ENCODE measurements around the gene SIRT3.

DNA sequence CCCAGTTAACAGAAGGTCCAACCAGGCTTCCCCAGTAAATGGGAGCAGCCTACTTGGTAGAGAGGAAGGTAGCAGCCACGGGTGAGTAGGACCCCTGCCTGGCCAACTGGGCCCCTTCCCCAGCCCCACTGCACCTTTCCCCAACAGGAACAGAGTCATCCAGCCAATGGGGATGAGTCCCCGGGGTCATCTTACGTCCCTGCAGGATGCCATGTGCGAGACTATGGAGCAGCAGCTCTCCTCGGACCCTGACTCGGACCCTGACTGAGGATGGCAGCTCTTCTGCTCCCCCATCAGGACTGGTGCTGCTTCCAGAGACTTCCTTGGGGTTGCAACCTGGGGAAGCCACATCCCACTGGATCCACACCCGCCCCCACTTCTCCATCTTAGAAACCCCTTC is 22.1 kb downstream of the SIRT3 start:
- TF ChIP-seq, protein P1, sequence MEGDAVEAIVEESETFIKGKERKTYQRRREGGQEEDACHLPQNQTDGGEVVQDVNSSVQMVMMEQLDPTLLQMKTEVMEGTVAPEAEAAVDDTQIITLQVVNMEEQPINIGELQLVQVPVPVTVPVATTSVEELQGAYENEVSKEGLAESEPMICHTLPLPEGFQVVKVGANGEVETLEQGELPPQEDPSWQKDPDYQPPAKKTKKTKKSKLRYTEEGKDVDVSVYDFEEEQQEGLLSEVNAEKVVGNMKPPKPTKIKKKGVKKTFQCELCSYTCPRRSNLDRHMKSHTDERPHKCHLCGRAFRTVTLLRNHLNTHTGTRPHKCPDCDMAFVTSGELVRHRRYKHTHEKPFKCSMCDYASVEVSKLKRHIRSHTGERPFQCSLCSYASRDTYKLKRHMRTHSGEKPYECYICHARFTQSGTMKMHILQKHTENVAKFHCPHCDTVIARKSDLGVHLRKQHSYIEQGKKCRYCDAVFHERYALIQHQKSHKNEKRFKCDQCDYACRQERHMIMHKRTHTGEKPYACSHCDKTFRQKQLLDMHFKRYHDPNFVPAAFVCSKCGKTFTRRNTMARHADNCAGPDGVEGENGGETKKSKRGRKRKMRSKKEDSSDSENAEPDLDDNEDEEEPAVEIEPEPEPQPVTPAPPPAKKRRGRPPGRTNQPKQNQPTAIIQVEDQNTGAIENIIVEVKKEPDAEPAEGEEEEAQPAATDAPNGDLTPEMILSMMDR (conservative IDR thresholded peaks at IDR 0.05; ENCODE audit: low read depth, low read length) = no peak
- TF ChIP-seq EZH2 (IDR thresholded peaks at IDR 0.05; ENCODE audit: low read length, unreplicated experiment) = no peak

All from PC-3 (cell line).